Stimulated activated CD8-positive, alpha-beta memory T cell treated with anti-CD3 and anti-CD28 coated beads, Interleukin-7, amount 100 ng/mL, for 24 hours (primary cell): ENCODE results near the gene MAN1B1.
"Not testable (repeated sequence)": the region's sequence is repeated elsewhere in the genome, so short reads cannot be mapped to it uniquely, and the experiment has no call there.

Experiments
- DNase-seq: peaks from one replicate; pipeline ENCODE4 v3.0.0-alpha.2; 2020; ENCODE audit warnings: low read depth

Gene MAN1B1

GRCh38 chr9:137111788-137112563 is 25.2 kb downstream of the MAN1B1 start:
- DNase-seq: no peak

- no peak for DNase-seq
Observed at GRCh38 chr9:137112564-137113384, 26.0 kb downstream of the MAN1B1 start.

GRCh38 chr9:137113385-137114159 is 26.8 kb downstream of the MAN1B1 start:
- no peak for DNase-seq

GRCh38 chr9:137114220-137114612 is 27.4 kb downstream of the MAN1B1 start:
- DNase-seq: no peak

- peak; percentile 51 for DNase-seq
Observed at GRCh38 chr9:137114613-137115393, 28.0 kb downstream of the MAN1B1 start, which contains the start of gene DPP7. Gene DPP7, minus strand, starts transcription at chr9:137114733. Its CDS starts 20 bp downstream, at chr9:137114713.

- DNase-seq: no peak
Observed at GRCh38 chr9:137115394-137116026, 28.7 kb downstream of the MAN1B1 start.

GRCh38 chr9:137116027-137116507 is 29.3 kb downstream of the MAN1B1 start:
- no peak for DNase-seq

GRCh38 chr9:137116728-137117127 is 29.9 kb downstream of the MAN1B1 start:
- DNase-seq: no peak

- no peak for DNase-seq
Observed at GRCh38 chr9:137117269-137117731, 30.5 kb downstream of the MAN1B1 start.

- DNase-seq: not testable (repeated sequence)
Observed at GRCh38 chr9:137118092-137118603, 31.4 kb downstream of the MAN1B1 start.

GRCh38 chr9:137121927-137122795 is 35.4 kb downstream of the MAN1B1 start:
- not testable (repeated sequence) for DNase-seq

- not testable (repeated sequence) for DNase-seq
Observed at GRCh38 chr9:137122796-137123467, 36.1 kb downstream of the MAN1B1 start.

- DNase-seq: no peak
Observed at GRCh38 chr9:137123468-137123837, 36.7 kb downstream of the MAN1B1 start.

GRCh38 chr9:137123952-137124462 is 37.2 kb downstream of the MAN1B1 start:
- DNase-seq: not testable (repeated sequence)

- no peak for DNase-seq
Observed at GRCh38 chr9:137126786-137127185, 40.0 kb downstream of the MAN1B1 start.

- DNase-seq: no peak
Observed at GRCh38 chr9:137127301-137128157, 40.7 kb downstream of the MAN1B1 start.

- DNase-seq: no peak
Observed at GRCh38 chr9:137128158-137128861, 41.5 kb downstream of the MAN1B1 start.
